Neural progenitor cell (in vitro differentiated cells): ENCODE results near the gene MELTF.

ENCODE experiments used
- EZH2 ChIP-seq: fragments of 200-600 bp; sonication (generic); IDR thresholded peaks from 2 replicates; pipeline ENCODE4 v1.6.1; 2017; ENCODE audit warnings: antibody characterized with exemption, mild to moderate bottlenecking, moderate library complexity
- TF ChIP-seq, protein P1 (sequence below): fragments of 200-600 bp; sonication (generic); IDR thresholded peaks from 2 replicates; pipeline ENCODE4 v1.5.1; 2017; ENCODE audit warnings: antibody characterized with exemption, mild to moderate bottlenecking

DNA sequence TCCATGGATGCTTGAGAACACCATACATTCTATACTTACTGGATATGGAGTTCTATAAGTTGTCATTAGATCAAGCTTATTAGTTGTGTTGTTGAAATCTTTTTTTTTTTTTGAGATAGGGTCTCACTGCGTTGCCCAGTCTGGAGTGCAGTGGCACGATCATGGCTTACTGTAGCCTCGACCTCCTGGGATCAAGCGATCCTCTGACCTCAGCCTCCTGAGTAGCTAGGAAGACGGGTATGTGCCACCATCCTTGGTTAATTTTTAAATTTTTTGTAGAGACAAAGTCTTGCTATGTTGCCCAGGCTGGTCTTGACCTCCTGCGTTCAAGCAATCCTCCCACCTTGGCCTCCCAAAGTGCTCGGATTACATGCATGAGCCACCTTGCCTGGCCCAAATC lies 74.8 kb downstream of the MELTF start:
- TF ChIP-seq, protein P1, sequence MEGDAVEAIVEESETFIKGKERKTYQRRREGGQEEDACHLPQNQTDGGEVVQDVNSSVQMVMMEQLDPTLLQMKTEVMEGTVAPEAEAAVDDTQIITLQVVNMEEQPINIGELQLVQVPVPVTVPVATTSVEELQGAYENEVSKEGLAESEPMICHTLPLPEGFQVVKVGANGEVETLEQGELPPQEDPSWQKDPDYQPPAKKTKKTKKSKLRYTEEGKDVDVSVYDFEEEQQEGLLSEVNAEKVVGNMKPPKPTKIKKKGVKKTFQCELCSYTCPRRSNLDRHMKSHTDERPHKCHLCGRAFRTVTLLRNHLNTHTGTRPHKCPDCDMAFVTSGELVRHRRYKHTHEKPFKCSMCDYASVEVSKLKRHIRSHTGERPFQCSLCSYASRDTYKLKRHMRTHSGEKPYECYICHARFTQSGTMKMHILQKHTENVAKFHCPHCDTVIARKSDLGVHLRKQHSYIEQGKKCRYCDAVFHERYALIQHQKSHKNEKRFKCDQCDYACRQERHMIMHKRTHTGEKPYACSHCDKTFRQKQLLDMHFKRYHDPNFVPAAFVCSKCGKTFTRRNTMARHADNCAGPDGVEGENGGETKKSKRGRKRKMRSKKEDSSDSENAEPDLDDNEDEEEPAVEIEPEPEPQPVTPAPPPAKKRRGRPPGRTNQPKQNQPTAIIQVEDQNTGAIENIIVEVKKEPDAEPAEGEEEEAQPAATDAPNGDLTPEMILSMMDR: no peak
- no peak for TF ChIP-seq EZH2
